Gastroesophageal sphincter (tissue), 4 donors: Measurements from ENCODE around the gene FRMD4B. TPM values are rescaled to one million over a fixed set of nuclear protein-coding genes. Genes with fewer than 3 reads are reported as not detected.
"Not testable (repeated sequence)": the region's sequence is repeated elsewhere in the genome, so short reads cannot be mapped to it uniquely, and the experiment has no call there.

ENCODE experiments used
- ATAC-seq: fragments of 150-250 bp; one replicate; pipeline ENCODE4 v1.9.1; 2016; ENCODE audit warnings: mild to moderate bottlenecking, moderate library complexity
- H3K27ac ChIP-seq, 4 donors: fragments of 200-600 bp; sonication (generic) in 3 of 4; 1 replicate in 3 of 4; 2 replicates in 1 of 4; pipeline ENCODE4 v1.5.1; 2016 to 2019
- H3K27me3 ChIP-seq: fragments of 200-600 bp; sonication (generic); one replicate; pipeline ENCODE4 v1.5.1; 2019
- H3K36me3 ChIP-seq, 2 donors: fragments of 200-600 bp; sonication (generic); one replicate each; pipeline ENCODE4 v1.5.1; 2019; ENCODE audit warnings: control low read depth in 1 of 2
- H3K4me1 ChIP-seq, 3 donors: fragments of 200-600 bp; sonication (generic); 1 replicate in 2 of 3; 2 replicates in 1 of 3; pipeline ENCODE4 v1.5.1; 2016 to 2019; ENCODE audit warnings: control low read depth in 2 of 3
- H3K4me3 ChIP-seq, 2 donors: fragments of 200-600 bp; sonication (generic); one replicate each; pipeline ENCODE4 v1.5.1; 2019; ENCODE audit warnings: mild to moderate bottlenecking in 1 of 2, moderate library complexity in 1 of 2
- H3K9me3 ChIP-seq, 3 donors: fragments of 200-600 bp; sonication (generic); one replicate each; pipeline ENCODE4 v1.5.1; 2017 to 2019; ENCODE audit warnings: control low read depth in 2 of 3
- EP300 ChIP-seq: sonication (generic); formaldehyde crosslinking; IDR thresholded peaks from one replicate; pipeline ENCODE4 v1.6.1; 2017; ENCODE audit warnings: antibody characterized with exemption, mild to moderate bottlenecking
- POLR2A ChIP-seq, 2 donors: fragments of 450-650 bp; IDR thresholded peaks; one replicate each; pipeline ENCODE4 v1.6.1; 2017; ENCODE audit warnings: antibody characterized with exemption in 2 of 2, mild to moderate bottlenecking in 2 of 2, moderate library complexity in 1 of 2
- POLR2AphosphoS5 ChIP-seq: sonication (generic); formaldehyde crosslinking; IDR thresholded peaks from one replicate; pipeline ENCODE4 v1.6.1; 2017; ENCODE audit warnings: antibody characterized with exemption
- WGBS, 2 donors: methylation state at CpG; one replicate each; pipeline ENCODE4 v1.1.5; 2018; ENCODE audit warnings: low coverage in 1 of 2; 5-methylcytosine and 5-hydroxymethylcytosine counted together
- total RNA-seq, 4 donors: library from RNA; depleted of rRNA; stranded (reverse); fragments of >200 nt; gene quantifications; one replicate each; pipeline ENCODE4 v1.1.0, GENCODE V29; 2016
- TF ChIP-seq, protein P1 (sequence below), 4 experiments: fragments of 200-600 bp in 2 of 4; fragments of 450-650 bp in 2 of 4; sonication (generic) in 1 of 4; IDR thresholded peaks; one replicate each; pipeline ENCODE4 v1.5.1; 2017 to 2019; ENCODE audit warnings: antibody characterized with exemption in 4 of 4, mild to moderate bottlenecking in 2 of 4, moderate library complexity in 2 of 4

Gene FRMD4B
- total RNA-seq, 4 donors from 2014 or later: 7.1 to 22.3 (median 19.8) TPM

DNA sequence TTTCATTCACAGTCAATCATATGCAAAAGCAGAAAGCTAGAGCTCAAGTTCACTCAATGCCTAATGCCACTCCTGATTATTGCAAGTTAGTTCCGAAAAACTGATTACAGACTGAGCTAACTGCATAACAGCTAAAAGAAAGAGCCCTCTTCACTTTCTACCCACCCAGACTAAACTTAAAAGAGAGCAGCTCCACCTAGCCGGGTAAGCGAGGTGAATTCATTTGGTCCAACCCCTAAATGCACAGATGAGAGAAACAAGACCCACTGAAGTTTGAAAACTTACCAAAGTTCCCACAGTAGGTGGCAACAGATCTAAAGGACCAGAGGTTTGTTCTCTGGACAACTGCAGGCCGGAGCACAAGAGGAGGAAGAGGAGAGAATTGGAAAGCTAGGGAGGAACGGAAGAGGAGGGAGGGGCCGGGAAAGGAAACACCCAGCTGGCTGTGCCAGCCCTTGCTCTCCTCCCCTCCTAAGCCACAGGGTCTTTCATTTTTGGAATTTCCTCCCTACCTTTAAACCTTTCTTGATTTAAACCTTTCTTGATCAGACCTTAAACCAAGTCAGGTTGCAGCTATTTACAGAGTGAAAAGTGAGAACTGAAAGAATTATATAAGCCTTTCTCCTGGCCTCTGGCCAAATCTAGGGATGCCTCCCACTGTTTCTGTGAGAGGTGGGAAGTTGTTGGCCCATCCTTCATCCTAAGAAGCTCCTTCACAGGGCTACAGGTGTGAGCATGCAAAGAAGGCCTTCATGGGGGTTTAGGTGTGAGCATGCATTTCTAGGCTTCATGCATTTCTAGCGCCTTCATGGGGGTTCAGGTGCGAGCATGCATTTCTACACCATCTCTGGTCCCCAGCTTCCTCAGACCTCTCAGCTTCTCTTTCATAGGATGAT is 148.8 kb downstream of the FRMD4B start:
- Histone ChIP-seq H3K9me3 (no peaks in the 10 kb centered on the region), H3K36me3 (no peaks in the 10 kb centered on the region), H3K27me3 (no peaks in the 10 kb centered on the region), H3K4me3 (peak overlapping the region in 1 of 2 donors; percentile 7), H3K4me1 (no peaks in the 10 kb centered on the region), H3K27ac (peak overlapping the region in 1 of 4 donors; percentile 25)
- 52 to 67% methylated on average over 3 to 8 of the region's 8 CpGs for WGBS, 2 donors
- peak; percentile 36 for ATAC-seq
- no peak for TF ChIP-seq POLR2AphosphoS5
- TF ChIP-seq EP300: no peak
- TF ChIP-seq, protein P1, sequence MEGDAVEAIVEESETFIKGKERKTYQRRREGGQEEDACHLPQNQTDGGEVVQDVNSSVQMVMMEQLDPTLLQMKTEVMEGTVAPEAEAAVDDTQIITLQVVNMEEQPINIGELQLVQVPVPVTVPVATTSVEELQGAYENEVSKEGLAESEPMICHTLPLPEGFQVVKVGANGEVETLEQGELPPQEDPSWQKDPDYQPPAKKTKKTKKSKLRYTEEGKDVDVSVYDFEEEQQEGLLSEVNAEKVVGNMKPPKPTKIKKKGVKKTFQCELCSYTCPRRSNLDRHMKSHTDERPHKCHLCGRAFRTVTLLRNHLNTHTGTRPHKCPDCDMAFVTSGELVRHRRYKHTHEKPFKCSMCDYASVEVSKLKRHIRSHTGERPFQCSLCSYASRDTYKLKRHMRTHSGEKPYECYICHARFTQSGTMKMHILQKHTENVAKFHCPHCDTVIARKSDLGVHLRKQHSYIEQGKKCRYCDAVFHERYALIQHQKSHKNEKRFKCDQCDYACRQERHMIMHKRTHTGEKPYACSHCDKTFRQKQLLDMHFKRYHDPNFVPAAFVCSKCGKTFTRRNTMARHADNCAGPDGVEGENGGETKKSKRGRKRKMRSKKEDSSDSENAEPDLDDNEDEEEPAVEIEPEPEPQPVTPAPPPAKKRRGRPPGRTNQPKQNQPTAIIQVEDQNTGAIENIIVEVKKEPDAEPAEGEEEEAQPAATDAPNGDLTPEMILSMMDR (IDR thresholded peaks at IDR 0.05): no peak
- TF ChIP-seq POLR2A (IDR thresholded peaks at IDR 0.05): no peak

DNA sequence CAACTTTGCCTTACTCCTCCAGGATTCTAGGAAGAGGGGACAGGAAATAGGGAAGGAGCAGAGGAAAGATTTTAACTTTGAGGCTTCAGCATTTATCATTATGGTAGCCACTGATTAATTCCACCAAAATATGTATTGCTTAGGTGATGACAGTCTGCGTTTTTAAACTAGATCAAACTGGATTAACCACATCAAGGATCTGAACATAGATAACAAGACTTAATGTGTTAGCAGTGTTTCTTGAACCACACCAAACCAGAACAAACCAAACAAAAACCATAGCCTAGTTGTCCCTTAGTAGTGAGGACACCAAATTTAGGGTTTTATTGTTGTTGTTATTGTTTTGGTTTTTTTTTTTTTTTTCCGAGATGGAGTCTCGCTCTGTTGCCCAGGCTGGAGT is 150.0 kb downstream of the FRMD4B start:
- Histone ChIP-seq H3K36me3 (no peaks in the 10 kb centered on the region), H3K9me3 (no peaks in the 10 kb centered on the region), H3K4me3 (no peak overlapping the region), H3K27me3 (no peaks in the 10 kb centered on the region), H3K4me1 (no peaks in the 10 kb centered on the region), H3K27ac (no peak overlapping the region)
- WGBS, 2 donors: 90 to 100% methylated on average over 1 to 3 of the region's 3 CpGs
- no peak for ATAC-seq
- TF ChIP-seq POLR2A (IDR thresholded peaks at IDR 0.05) (no peak), POLR2AphosphoS5 (no peak), EP300 (no peak)
- TF ChIP-seq, protein P1 (IDR thresholded peaks at IDR 0.05): no peak

DNA sequence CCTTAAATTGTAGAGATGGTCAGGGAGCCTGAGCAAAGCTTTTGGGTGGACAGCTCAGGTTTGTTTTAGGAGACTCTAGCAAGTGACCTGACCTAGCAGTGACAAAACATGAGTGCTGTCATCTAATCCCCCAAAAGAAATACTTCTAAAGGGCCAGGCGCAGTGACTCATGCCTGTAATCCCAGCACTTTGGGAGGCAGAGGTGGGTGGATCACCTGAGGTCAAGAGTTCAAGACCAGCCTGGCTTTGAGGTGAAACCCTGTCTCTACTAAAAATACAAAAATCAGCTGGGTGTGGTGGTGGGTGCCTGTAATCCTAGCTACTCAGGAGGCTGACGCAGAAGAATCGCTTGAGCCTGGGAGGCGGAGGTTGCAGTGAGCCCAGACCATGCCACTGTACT is 150.7 kb downstream of the FRMD4B start:
- H3K27me3 ChIP-seq, H3K9me3 ChIP-seq, H3K27ac ChIP-seq, H3K36me3 ChIP-seq, H3K4me1 ChIP-seq, H3K4me3 ChIP-seq, ATAC-seq: not testable (repeated sequence)
- 100% methylated on average over 1 of the region's 4 CpGs; no CpG with 5 or more reads in 1 of the 2 donors for WGBS, 2 donors

DNA sequence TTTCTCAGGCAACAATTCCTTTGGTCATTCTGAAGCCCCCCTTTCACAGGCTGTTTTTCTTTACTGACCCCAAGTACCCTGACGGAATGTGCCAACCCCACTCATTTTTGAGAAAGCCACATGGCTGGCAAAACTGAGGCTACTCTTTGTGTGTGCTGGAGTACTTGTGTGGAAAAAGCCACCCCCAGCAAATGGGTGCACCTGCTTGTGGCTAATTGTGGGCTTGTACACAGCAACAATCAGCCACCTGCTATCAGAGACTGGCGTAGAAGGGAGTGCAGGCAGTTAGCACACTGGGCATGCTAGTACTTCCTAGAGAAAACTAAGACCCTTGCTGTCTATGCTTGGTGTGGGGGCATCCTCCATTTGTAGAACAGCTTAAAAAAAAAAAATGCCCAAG is 153.4 kb downstream of the FRMD4B start:
- Histone ChIP-seq H3K27me3 (no peaks in the 10 kb centered on the region), H3K4me1 (no peaks in the 10 kb centered on the region), H3K27ac (no peak overlapping the region), H3K4me3 (no peak overlapping the region), H3K36me3 (no peaks in the 10 kb centered on the region), H3K9me3 (no peaks in the 10 kb centered on the region)
- no peak for ATAC-seq
- no peak for TF ChIP-seq POLR2A (IDR thresholded peaks at IDR 0.05)
- TF ChIP-seq, protein P1 (IDR thresholded peaks at IDR 0.05): no peak
- TF ChIP-seq EP300: no peak
- no peak for TF ChIP-seq POLR2AphosphoS5
- WGBS, 2 donors: 86 to 93% methylated on average over 2 of the region's 2 CpGs

DNA sequence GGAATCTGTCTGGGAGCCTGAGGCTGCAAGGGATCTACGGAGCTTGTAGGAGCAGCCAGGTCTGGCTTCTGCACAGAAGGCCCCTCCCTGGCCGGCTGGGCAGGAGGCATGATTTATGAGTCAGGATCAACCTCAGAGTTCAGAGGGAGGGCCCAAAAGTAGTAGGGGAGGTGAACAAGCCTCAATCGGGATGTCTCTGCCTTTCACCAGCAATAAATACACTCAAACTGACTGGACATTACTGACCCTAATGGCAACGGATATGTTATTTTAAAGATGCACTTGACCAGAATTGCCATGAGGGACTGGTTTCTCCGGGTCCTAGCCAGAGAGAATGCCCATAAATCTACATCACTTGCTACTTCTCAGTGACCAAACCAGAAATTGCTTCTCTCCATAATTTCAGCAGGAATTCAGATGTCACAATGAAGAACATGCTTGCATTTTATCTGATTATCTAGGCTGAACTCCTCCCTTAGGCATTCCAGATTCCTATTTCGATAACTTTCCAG is 153.9 kb downstream of the FRMD4B start:
- TF ChIP-seq POLR2A (IDR thresholded peaks at IDR 0.05): no peak
- TF ChIP-seq EP300: no peak
- TF ChIP-seq POLR2AphosphoS5: no peak
- TF ChIP-seq, protein P1 (IDR thresholded peaks at IDR 0.05): no peak
- WGBS, 2 donors: 52 to 53% methylated on average over 4 to 6 of the region's 6 CpGs
- H3K36me3 ChIP-seq: no peaks in the 10 kb centered on the region
- H3K9me3 ChIP-seq: no peaks in the 10 kb centered on the region
- ATAC-seq: peak; percentile 25
- H3K4me1 ChIP-seq: no peaks in the 10 kb centered on the region
- H3K4me3 ChIP-seq: no peak overlapping the region
- no peak overlapping the region for H3K27ac ChIP-seq
- H3K27me3 ChIP-seq: no peaks in the 10 kb centered on the region
